Measurements from ENCODE around the gene ACOXL. TPM values are rescaled to one million over a fixed set of nuclear protein-coding genes. Genes with fewer than 3 reads are reported as not detected.
A peak's percentile ranks its signal among the peaks of the same experiment; 100 is the strongest.

Gene ACOXL
- total and polyA plus RNA-seq, 9 of the 15 experiments (the other 6 are each of a cell fraction or from before 2014, with no cell fraction given), result 0.31 to 0.56 TPM; not detected in 7

DNA sequence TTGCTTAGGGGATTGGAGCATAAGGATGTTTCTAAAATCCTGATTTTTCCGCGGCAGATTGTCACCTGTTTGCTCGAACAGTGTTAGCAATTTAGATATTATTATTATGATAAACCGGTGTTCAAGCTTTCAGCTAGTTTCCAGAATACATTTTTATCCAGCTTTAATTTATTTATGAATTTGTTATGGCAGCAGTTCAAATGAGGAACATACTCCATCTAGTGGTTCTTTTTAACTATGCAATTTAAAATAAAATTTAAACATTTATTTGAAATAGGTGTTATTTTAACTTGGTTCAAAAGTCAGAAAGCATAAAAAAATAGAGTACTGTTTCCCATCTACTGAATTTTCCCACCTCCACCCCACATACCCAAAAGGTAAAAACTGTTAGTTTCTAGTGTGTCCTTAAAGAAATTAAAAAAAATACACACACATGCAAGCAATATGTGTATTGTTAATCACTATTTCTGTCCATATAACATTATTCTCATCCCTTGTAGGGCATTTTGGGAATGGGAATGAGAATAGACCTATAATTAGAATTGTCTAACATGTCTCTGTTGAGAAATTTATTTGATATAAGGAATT, 23.2 kb downstream of the ACOXL start (continued):
- TF ChIP-seq, protein P1, sequence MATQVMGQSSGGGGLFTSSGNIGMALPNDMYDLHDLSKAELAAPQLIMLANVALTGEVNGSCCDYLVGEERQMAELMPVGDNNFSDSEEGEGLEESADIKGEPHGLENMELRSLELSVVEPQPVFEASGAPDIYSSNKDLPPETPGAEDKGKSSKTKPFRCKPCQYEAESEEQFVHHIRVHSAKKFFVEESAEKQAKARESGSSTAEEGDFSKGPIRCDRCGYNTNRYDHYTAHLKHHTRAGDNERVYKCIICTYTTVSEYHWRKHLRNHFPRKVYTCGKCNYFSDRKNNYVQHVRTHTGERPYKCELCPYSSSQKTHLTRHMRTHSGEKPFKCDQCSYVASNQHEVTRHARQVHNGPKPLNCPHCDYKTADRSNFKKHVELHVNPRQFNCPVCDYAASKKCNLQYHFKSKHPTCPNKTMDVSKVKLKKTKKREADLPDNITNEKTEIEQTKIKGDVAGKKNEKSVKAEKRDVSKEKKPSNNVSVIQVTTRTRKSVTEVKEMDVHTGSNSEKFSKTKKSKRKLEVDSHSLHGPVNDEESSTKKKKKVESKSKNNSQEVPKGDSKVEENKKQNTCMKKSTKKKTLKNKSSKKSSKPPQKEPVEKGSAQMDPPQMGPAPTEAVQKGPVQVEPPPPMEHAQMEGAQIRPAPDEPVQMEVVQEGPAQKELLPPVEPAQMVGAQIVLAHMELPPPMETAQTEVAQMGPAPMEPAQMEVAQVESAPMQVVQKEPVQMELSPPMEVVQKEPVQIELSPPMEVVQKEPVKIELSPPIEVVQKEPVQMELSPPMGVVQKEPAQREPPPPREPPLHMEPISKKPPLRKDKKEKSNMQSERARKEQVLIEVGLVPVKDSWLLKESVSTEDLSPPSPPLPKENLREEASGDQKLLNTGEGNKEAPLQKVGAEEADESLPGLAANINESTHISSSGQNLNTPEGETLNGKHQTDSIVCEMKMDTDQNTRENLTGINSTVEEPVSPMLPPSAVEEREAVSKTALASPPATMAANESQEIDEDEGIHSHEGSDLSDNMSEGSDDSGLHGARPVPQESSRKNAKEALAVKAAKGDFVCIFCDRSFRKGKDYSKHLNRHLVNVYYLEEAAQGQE (IDR thresholded peaks at IDR 0.05; ENCODE audit: borderline replicate concordance), result peak; percentile 71; the same call in 1 of the 2 replicates
- TF ChIP-seq, protein P1 (CRISPR knock-in tag; IDR thresholded peaks at IDR 0.05; ENCODE audit: low read depth), result no peak
- TF ChIP-seq SMC3 (conservative IDR thresholded peaks at IDR 0.05; ENCODE audit: insufficient read depth, low read depth, low read length), result 0 out of 2 replicates have a peak, but pooled peaks have one; percentile 20
- 0 out of 4 replicates have a peak, but pooled peaks of 1 of the 2 experiments have one; percentile 12 for TF ChIP-seq TBL1XR1 (IDR thresholded peaks at IDR 0.05; ENCODE audit: low read length in 2 of 2)
- 0 out of 2 replicates have a peak, but pooled peaks have one; percentile 19 for TF ChIP-seq RFX1 (IDR thresholded peaks at IDR 0.05)

Data from K562 (cell line).